ENCODE measurements around the gene MYOCD.
A peak's percentile ranks its signal among the peaks of the same experiment; 100 is the strongest.
"Not testable (repeated sequence)": the region's sequence is repeated elsewhere in the genome, so short reads cannot be mapped to it uniquely, and the experiment has no call there.

The MYOCD gene, protein sequence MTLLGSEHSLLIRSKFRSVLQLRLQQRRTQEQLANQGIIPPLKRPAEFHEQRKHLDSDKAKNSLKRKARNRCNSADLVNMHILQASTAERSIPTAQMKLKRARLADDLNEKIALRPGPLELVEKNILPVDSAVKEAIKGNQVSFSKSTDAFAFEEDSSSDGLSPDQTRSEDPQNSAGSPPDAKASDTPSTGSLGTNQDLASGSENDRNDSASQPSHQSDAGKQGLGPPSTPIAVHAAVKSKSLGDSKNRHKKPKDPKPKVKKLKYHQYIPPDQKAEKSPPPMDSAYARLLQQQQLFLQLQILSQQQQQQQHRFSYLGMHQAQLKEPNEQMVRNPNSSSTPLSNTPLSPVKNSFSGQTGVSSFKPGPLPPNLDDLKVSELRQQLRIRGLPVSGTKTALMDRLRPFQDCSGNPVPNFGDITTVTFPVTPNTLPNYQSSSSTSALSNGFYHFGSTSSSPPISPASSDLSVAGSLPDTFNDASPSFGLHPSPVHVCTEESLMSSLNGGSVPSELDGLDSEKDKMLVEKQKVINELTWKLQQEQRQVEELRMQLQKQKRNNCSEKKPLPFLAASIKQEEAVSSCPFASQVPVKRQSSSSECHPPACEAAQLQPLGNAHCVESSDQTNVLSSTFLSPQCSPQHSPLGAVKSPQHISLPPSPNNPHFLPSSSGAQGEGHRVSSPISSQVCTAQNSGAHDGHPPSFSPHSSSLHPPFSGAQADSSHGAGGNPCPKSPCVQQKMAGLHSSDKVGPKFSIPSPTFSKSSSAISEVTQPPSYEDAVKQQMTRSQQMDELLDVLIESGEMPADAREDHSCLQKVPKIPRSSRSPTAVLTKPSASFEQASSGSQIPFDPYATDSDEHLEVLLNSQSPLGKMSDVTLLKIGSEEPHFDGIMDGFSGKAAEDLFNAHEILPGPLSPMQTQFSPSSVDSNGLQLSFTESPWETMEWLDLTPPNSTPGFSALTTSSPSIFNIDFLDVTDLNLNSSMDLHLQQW

DNA sequence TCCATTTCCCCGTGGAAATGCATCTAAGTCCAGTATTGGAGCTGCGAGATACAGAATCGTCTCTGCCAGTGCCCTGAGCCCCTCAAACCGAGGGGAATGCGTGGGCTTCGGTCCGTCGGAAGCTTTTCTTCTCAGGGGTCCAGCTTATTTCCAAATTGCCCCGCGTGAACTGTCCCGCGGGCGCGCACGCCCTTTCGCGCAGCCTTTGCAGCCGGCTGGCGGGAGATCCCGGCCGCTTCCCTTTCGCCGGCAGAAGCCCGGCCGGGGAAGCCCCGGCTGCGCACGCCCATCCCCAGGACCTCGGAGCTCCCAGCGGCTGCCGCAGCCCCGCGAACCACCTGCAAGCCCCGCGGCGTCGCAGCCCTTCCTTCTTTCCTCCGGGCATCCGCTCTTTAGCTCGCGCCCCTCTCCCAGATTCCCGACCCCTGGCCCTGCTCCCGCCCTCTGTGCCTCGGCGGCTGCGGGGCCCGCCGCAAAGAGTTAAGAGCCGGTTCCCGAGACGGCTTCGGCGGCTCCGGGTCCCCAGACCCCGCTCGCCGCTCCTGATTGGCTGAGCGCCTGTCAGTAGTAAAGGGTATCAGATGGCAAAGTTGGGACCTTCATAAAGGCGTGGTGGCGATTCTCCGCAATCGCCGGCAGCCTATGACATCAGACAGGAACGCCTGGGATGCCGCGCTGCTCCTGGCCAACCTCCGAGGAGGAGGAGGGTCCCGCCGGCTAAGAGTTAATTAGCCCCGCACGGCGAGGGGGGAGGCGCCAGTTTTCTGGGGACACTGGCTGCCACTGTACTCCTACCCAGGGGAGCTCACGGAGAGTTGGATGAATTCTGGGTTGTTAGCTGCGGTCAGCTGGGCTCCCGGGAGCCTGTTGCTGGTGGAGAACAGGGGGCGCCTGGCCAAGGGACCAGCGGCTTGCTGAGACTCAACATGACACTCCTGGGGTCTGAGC lies at the start of gene MYOCD:
Gene MYOCD (plus strand): TSS at position 628 of the 948 bp plus-strand sequence. CDS start 299 bp downstream, at position 927.
- DNase-seq (ENCODE audit: low read depth, low spot score), result peak; percentile 67

- no peak for DNase-seq (ENCODE audit: low read depth, low spot score)
These were observed 49.5 kb upstream of the MYOCD start for GRCh38 chr17:12616161-12616560.

GRCh38 chr17:12618557-12618956 lies 47.1 kb upstream of the MYOCD start:
- no peak for DNase-seq (ENCODE audit: low read depth, low spot score)

DNA sequence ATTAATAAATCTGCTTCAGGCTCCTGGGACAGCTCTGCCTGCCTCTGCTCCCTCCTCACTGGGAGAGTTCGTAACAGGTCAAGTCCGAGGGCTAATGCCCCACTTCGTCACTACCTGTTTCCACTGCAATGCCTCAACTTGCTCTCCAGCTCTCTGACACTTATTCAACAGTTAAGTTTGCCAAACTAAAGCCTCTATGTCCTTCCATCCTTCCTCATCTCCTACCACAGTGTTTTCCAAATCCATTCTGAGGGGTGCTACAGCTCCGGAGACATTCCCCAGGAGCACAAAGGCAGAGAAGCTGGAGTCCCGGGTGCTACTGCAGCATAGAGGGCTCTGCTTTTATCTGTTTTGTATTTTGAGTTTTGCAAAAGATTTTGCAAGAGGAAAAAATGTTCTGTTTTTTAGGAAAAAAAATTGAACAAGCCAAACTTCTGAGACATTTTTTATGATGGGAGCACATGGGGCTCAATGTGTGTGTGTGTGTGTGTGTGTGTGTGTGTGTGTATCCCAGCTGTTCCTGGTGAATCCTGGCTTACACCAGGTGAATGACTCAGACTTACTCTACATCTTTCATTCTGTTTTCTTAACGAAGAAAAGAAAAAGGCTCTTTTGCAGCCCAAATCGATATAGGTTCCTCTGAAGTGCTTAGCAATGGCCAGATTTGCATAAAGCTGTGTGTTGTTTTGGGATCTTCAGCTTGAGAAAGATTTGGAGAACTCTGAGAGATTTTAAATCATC lies 46.1 kb upstream of the MYOCD start:
- DNase-seq (ENCODE audit: low read depth, low spot score), result no peak

DNA sequence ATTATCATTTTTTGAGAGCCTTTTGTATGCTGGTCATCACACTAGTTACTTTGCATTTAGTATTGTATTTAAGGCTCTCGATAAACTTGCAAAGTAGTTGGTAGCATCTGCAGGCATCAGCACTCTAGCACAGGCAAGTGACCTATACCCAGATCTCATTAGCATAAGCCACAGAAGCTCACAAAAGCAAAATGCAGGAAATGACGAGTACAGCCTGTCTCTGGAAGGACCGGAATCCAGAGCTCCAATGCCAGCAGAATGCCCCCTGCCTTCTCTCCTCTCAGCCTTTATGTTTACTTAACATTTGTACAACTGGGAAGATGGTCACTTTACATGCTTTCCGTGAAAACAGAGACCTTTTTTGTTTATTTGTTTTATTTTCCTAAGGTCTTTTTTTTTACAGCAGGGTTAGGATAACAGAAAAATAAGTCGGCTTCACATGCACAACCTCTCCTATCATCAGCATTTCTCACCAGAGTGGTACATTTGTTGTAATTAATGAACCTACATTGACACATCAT lies 45.4 kb upstream of the MYOCD start:
- no peak for DNase-seq (ENCODE audit: low read depth, low spot score)

DNA sequence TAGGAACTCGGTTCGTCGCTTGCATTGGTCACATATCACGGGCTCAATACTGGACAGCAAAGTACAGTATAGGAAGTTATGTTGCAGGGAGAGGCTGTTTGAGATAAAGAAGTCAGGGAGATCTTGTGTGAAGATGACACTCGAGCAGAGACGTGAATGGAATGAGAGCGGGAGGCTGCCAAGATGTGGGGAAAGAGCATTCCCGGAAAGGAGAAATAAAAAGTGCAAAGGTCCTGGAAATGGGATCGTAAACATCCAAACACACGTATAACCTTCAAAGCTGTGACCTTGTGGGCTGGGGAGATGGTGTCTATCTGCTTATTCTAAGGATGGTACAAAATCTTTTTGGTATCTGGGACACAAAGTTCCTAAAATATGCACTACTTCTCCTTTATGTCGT lies 43.0 kb upstream of the MYOCD start:
- no peak for DNase-seq (ENCODE audit: low read depth, low spot score)

GRCh38 chr17:12623220-12623848 lies 42.4 kb upstream of the MYOCD start:
- no peak for DNase-seq (ENCODE audit: low read depth, low spot score)

GRCh38 chr17:12624211-12624610 lies 41.5 kb upstream of the MYOCD start:
- DNase-seq (ENCODE audit: low read depth, low spot score), result no peak

DNA sequence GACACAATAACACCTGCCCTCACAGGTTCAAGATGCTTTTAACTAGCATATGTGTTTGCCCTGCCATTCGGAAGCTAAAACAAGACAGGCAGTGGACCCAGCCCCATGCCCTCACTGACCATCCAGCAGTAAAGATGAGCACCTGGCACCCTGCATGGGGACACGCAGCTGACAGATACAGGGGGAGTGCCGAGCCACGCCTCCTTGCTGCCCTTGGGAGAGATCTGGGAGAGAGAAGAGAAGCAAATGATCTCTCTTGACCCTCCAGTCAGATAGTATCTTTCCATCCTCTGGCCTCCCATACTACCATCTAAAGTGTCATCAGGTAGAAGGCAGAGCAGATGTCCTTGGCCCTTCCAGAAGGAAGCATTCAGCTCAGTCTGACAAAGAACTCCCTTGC lies 40.6 kb upstream of the MYOCD start:
- DNase-seq (ENCODE audit: low read depth, low spot score), result no peak

DNA sequence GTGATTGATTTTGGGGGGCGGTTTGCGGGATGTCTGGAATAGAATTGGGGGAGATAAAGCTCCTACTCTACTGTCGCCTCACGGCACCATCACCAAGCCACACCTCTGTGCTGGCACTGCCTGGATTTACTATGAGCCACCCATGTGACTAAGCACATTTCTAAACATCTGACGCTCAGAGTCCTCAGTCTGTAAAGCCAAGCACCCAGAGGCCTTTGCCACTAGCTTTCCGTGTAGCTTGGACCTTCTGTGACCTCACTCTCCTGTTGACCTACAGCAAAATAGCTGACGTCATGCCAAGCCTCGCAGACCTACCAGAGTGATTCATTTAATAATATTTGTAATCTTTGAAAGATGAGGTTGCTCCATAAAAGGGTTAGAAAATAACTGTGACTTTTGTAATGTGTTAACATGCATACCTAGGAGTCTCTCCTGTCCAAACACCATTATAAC lies 38.5 kb upstream of the MYOCD start:
- DNase-seq (ENCODE audit: low read depth, low spot score), result no peak

GRCh38 chr17:12627781-12628451 lies 37.8 kb upstream of the MYOCD start:
- DNase-seq (ENCODE audit: low read depth, low spot score), result no peak

- no peak for DNase-seq (ENCODE audit: low read depth, low spot score)
These were observed 34.6 kb upstream of the MYOCD start for GRCh38 chr17:12631076-12631475.

- no peak for DNase-seq (ENCODE audit: low read depth, low spot score)
These were observed 32.9 kb upstream of the MYOCD start for GRCh38 chr17:12632785-12633184.

DNA sequence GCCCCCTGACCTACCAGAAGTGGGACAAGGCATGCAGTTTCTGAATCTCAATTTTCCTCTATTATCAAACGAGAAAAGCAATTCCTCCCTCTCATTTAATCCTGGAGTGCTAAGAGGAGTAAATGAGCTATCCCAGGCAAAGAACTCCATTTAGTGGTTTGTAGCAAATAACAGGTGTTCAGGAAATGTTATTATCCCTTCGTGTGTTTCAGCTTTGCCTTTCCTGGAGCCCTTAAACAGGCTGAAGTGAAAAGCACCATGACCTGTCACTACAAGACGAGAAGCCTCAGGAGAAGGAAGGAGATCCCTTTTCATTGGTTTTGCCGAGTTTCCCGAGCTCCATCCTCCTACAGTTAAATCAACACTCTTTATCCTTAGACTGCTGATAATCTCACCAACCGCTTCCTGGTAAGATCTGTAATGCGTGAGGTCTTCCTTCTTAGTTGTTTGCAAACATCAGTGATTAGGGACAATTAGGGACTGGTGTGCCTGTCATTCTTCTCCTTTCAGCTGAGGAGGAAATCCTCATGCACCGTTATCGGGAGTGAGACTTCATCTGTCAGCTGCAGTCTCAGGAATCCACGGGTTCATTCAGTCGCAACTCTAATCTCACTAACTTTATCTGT lies 30.8 kb upstream of the MYOCD start:
- DNase-seq (ENCODE audit: low read depth, low spot score), result no peak

DNA sequence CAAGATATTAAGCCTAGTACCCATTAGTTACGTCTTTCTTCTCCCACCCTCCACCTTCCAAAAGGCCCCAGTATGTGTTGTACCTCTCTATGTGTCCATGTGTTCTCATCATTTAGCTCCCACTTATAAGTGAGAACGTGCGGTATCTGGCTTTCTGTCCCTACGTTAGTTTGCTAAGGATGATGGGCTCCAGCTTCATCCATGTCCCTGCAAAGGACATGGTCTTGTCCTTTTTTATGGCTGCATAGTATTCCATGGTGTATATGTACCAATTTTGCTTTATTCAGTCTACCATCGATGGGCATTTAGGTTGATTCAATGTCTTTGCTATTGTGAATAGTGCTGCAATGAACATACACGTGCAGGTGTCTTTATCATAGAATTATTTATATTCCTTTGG lies 29.7 kb upstream of the MYOCD start:
- DNase-seq (ENCODE audit: low read depth, low spot score), result not testable (repeated sequence)

GRCh38 chr17:12637015-12637414 lies 28.7 kb upstream of the MYOCD start:
- no peak for DNase-seq (ENCODE audit: low read depth, low spot score)

DNA sequence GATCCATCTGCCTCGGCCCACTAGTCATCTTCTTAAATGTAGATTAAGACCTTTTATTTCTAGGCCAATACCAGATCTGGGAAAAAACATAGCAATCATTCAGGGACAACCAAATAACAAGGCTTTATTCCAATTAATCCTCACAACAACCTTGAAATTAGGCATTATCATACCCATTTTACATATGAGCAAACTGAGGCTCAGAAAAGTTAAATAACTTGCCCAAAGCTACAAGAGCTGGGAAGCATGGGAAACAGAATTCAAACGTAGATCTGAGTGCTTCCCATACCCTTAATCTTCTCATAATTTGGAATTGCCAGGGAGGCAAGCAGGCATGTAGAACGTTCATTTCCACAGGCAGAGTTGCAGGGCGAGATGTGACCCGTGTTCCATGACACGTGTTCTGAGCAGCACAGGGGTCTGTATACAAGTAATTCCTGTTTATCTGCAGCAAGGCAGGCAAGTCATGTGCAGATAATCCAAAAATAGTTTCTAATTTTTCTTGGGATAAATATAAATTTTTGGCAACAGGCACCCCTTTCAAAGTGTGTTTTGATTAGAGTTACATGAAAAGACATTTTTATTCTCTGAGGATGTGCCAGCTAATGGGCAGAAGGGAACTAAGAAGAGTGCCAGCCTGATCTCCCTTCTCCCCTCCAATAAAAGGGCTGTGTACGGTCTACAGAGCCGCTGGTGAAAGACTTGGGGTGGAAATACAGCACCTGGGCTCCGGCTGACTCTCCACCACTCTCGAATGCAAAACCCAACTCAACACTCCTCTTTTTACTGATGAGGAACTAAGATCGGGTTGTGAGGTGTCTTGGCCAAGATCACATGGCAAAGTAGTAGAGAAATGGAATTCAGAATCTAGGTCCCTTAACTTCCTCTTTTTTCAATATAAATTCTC lies 27.7 kb upstream of the MYOCD start:
- no peak for DNase-seq (ENCODE audit: low read depth, low spot score)

DNA sequence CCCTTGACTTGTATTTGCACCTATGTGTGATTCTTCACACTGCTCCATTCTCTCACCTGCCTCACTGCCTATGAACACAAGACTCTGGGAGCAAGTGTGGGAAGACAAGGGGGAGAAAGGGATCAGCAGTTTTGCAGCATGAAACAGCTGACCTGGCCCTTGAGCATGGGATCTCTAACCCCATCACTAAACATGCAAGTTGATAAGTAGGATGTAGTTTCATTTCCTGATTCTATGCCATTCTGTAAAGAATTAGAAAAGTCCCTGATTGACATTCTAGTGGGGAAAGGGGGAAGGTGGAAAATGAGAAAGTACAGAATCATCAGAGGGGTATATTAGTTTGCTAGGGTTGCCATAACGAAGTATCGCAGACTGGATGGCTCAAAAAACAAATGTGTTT lies 25.3 kb upstream of the MYOCD start:
- DNase-seq (ENCODE audit: low read depth, low spot score), result no peak
